SK-N-SH (cell line): Measurements from ENCODE around the gene BABAM2. TPM values are rescaled to one million over a fixed set of nuclear protein-coding genes. Genes with fewer than 3 reads are reported as not detected.

Source experiments
- CTCF ChIA-PET: fragments of 300-600, 350-600 bp; formaldehyde crosslinking; extraction: SDS; loops from one replicate; lab custom pipeline; 2021; lab: Yijun Ruan, JAX
- POLR2A ChIA-PET: fragments of 350-600 bp; sonication (Branson Sonifier 250); formaldehyde crosslinking; extraction: SDS; loops from one replicate; lab custom pipeline; 2020; ENCODE audit warnings: antibody characterized with exemption, inconsistent platforms; lab: Yijun Ruan, JAX
- DNase-seq: peaks from one replicate; pipeline ENCODE4 v3.0.0; 2012
- H2AFZ ChIP-seq: fragments of 200-600 bp; sonication (generic); 2 replicates; pipeline ENCODE4 v1.8.1; 2016; ENCODE audit warnings: antibody characterized with exemption, mild to moderate bottlenecking, low read depth
- H3F3A ChIP-seq: fragments of 200-600 bp; sonication (generic); replicated peaks from 2 replicates; pipeline ENCODE3; 2016; ENCODE audit warnings: antibody characterized with exemption, mild to moderate bottlenecking; ENCODE audit not compliant: insufficient read depth
- H3K27ac ChIP-seq, 2 experiments: fragments of 200-500 bp in 1 of 2; fragments of 200-600 bp in 1 of 2; sonication (Bioruptor generic) in 1 of 2; sonication (generic), shearing (Covaris generic) in 1 of 2; 2 replicates each; pipeline versions ENCODE4 v1.5.1 to v1.6.1; 2014 to 2016; ENCODE audit warnings: low read depth in 2 of 2, inconsistent platforms in 1 of 2, low read length in 1 of 2, mild to moderate bottlenecking in 1 of 2, mixed read lengths in 1 of 2
- H3K27me3 ChIP-seq: fragments of 200-600 bp; sonication (generic), shearing (Covaris generic); 2 replicates; pipeline ENCODE4 v1.6.1; 2016; ENCODE audit warnings: mixed run types; ENCODE audit not compliant: insufficient read depth
- H3K36me3 ChIP-seq, 2 experiments: fragments of 200-500 bp in 1 of 2; fragments of 200-600 bp in 1 of 2; sonication (Bioruptor generic) in 1 of 2; sonication (generic) in 1 of 2; replicated peaks in 1 of 2; 2 replicates each; pipeline versions ENCODE3 to v1.5.1; 2014 to 2016; ENCODE audit warnings: low read length in 1 of 2, mild to moderate bottlenecking in 1 of 2; ENCODE audit not compliant: insufficient read depth in 2 of 2, control insufficient read depth in 1 of 2
- H3K4me1 ChIP-seq, 2 experiments: fragments of 200-500 bp in 1 of 2; fragments of 200-600 bp in 1 of 2; sonication (Bioruptor generic) in 1 of 2; sonication (generic), shearing (Covaris generic) in 1 of 2; 2 replicates each; pipeline versions ENCODE4 v1.5.1 to v1.6.1; 2014 to 2016; ENCODE audit warnings: low read depth in 1 of 2, low read length in 1 of 2, mixed run types in 1 of 2; ENCODE audit not compliant: insufficient read depth in 2 of 2, control insufficient read depth in 1 of 2
- H3K4me2 ChIP-seq: fragments of 200-600 bp; sonication (generic), shearing (Covaris generic); 2 replicates; pipeline ENCODE4 v1.6.1; 2017; ENCODE audit warnings: mixed run types
- H3K4me3 ChIP-seq, 2 experiments: fragments of 200-500 bp in 1 of 2; fragments of 200-600 bp in 1 of 2; sonication (Bioruptor generic) in 1 of 2; sonication (generic), shearing (Covaris generic) in 1 of 2; 2 replicates each; pipeline versions ENCODE4 v1.5.1 to v1.8.1; 2014 to 2016; ENCODE audit warnings: low read depth in 2 of 2, inconsistent platforms in 1 of 2, low read length in 1 of 2, mild to moderate bottlenecking in 1 of 2, mixed read lengths in 1 of 2, moderate library complexity in 1 of 2
- H3K79me2 ChIP-seq: fragments of 200-600 bp; sonication (generic); 2 replicates; pipeline ENCODE4 v1.8.1; 2017; ENCODE audit warnings: mild to moderate bottlenecking; ENCODE audit not compliant: insufficient read depth
- H3K9ac ChIP-seq: fragments of 200-600 bp; sonication (generic); 2 replicates; pipeline ENCODE4 v1.6.1; 2017; ENCODE audit warnings: mixed run types
- H3K9me2 ChIP-seq: fragments of 200-600 bp; sonication (generic); 2 replicates; pipeline ENCODE4 v1.6.1; 2017; ENCODE audit warnings: mixed run types
- H3K9me3 ChIP-seq: fragments of 200-600 bp; sonication (generic); 2 replicates; pipeline ENCODE4 v1.6.1; 2017; ENCODE audit warnings: mixed run types, mild to moderate bottlenecking, moderate library complexity
- H4K20me1 ChIP-seq: fragments of 200-600 bp; sonication (generic); 2 replicates; pipeline ENCODE4 v1.6.1; 2017; ENCODE audit warnings: mild to moderate bottlenecking, mixed run types; ENCODE audit not compliant: insufficient read depth
- EP300 ChIP-seq, 2 experiments: IDR thresholded peaks; 2 replicates each; pipeline versions ENCODE4 v1.4.0 to v1.6.1; 2012; ENCODE audit warnings: borderline replicate concordance in 1 of 2, low read depth in 1 of 2, low read length in 1 of 2
- EZH2phosphoT487 ChIP-seq: fragments of 200-600 bp; sonication (generic); IDR thresholded peaks from 2 replicates; pipeline ENCODE4 v1.6.1; 2017; ENCODE audit warnings: low read depth, mixed run types, mild to moderate bottlenecking, antibody characterized with exemption, moderate library complexity, borderline replicate concordance
- FOSL2 ChIP-seq: IDR thresholded peaks from 2 replicates; pipeline ENCODE4 v1.4.0; 2012; ENCODE audit warnings: low read depth, mild to moderate bottlenecking, moderate library complexity, borderline replicate concordance
- FOXJ3 ChIP-seq: sonication (generic); formaldehyde crosslinking; IDR thresholded peaks from 2 replicates; pipeline ENCODE4 v1.5.1; 2020; ENCODE audit warnings: mild to moderate bottlenecking, missing genetic modification reagents
- GATA2 ChIP-seq: sonication (generic); formaldehyde crosslinking; IDR thresholded peaks from 2 replicates; pipeline ENCODE4 v1.5.0; 2020; ENCODE audit warnings: mild to moderate bottlenecking, missing genetic modification reagents
- JUND ChIP-seq: IDR thresholded peaks from 2 replicates; pipeline ENCODE4 v1.4.0; 2012
- MEF2A ChIP-seq: IDR thresholded peaks from 2 replicates; pipeline ENCODE4 v1.4.0; 2012; ENCODE audit warnings: low read depth, borderline replicate concordance
- MXI1 ChIP-seq: IDR thresholded peaks from 2 replicates; pipeline ENCODE4 v1.6.1; 2012; ENCODE audit warnings: mild to moderate bottlenecking, low read depth, low read length, improper control_type of control experiment
- RAD21 ChIP-seq: IDR thresholded peaks from 2 replicates; pipeline ENCODE4 v1.6.1; 2012; ENCODE audit warnings: mild to moderate bottlenecking, low read length
- RXRA ChIP-seq: IDR thresholded peaks from 2 replicates; pipeline ENCODE4 v1.4.0; 2012; ENCODE audit warnings: low read depth, mild to moderate bottlenecking, borderline replicate concordance
- TCF12 ChIP-seq: IDR thresholded peaks from 2 replicates; pipeline ENCODE4 v1.4.0; 2012
- WGBS: methylation state at CpG from one replicate; pipeline ENCODE4 v1.1.6; 2017; ENCODE audit warnings: low lambda C conversion rate; 5-methylcytosine and 5-hydroxymethylcytosine counted together
- polyA plus RNA-seq, 3 experiments: library from polyadenylated mRNA; depleted of rRNA; stranded (reverse); fragments of >200 nt; gene quantifications; 2 replicates each; pipeline ENCODE4 v1.2.3, GENCODE V29; 2012
- TF ChIP-seq, protein P1 (sequence below): IDR thresholded peaks from 2 replicates; pipeline ENCODE4 v1.6.1; 2012; ENCODE audit warnings: mild to moderate bottlenecking, low read depth, low read length, moderate library complexity
- TF ChIP-seq, protein P2 (sequence below): IDR thresholded peaks from 2 replicates; pipeline ENCODE4; 2012

The BABAM2 gene
- polyA plus RNA-seq, 1 of the 3 experiments (the other 2 are of a cell fraction), result 34.0 TPM

DNA sequence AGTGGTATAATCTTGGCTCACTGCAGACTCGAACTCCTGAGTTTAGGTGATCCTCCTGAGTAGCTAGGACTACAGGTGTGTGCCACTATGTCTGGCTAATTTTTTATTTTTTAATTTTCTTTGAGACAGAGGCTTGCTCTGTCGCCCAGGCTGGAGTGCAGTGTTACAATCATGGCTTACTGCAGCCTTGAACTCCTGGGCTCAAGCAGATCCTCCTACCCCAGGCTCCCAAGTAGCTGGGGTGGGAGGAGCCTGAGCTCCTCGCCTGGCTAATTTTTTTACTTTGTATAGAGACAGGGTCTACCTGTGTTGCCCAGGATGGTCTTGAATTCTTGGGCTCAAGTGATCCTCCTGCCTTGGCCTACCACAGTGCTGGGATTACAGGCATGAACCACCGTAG is 62.5 kb downstream of the BABAM2 start (continued):
- TF ChIP-seq, protein P1, sequence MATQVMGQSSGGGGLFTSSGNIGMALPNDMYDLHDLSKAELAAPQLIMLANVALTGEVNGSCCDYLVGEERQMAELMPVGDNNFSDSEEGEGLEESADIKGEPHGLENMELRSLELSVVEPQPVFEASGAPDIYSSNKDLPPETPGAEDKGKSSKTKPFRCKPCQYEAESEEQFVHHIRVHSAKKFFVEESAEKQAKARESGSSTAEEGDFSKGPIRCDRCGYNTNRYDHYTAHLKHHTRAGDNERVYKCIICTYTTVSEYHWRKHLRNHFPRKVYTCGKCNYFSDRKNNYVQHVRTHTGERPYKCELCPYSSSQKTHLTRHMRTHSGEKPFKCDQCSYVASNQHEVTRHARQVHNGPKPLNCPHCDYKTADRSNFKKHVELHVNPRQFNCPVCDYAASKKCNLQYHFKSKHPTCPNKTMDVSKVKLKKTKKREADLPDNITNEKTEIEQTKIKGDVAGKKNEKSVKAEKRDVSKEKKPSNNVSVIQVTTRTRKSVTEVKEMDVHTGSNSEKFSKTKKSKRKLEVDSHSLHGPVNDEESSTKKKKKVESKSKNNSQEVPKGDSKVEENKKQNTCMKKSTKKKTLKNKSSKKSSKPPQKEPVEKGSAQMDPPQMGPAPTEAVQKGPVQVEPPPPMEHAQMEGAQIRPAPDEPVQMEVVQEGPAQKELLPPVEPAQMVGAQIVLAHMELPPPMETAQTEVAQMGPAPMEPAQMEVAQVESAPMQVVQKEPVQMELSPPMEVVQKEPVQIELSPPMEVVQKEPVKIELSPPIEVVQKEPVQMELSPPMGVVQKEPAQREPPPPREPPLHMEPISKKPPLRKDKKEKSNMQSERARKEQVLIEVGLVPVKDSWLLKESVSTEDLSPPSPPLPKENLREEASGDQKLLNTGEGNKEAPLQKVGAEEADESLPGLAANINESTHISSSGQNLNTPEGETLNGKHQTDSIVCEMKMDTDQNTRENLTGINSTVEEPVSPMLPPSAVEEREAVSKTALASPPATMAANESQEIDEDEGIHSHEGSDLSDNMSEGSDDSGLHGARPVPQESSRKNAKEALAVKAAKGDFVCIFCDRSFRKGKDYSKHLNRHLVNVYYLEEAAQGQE, result no peak
- TF ChIP-seq RXRA, result no peak
- no peak for TF ChIP-seq MXI1
- TF ChIP-seq TCF12, result no peak

DNA sequence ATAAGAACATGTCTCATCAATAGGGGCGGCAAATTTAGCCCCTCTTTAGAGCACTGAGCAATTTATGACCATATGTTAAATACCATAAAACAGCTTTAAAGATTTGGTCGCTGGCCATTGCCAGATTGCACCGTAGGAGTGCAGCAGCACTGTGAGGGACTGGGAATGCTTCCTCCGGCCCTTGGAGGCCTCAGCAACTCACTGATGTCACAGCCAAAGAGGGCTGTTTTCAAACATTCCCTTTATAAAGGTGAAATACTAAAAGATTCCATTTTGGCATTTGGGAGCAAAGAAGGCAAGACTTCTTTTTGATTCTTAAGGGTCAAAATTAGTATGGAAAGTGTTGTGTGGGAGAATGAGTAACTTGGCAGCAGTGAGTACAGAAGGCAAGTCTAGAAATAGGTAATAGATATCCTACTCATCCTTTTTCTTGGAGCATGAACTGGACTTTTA is 63.7 kb downstream of the BABAM2 start:
- peak overlapping the region; percentile 39; the same call in 1 of the 2 replicates for H3K9ac ChIP-seq
- no peaks in the 10 kb centered on the region for H3K9me2 ChIP-seq
- peaks cover 38% of the 10 kb centered on the region for H3F3A ChIP-seq
- H3K4me2 ChIP-seq, result peak overlapping the region; percentile 60
- 0 out of 4 replicates have a peak overlapping the region, but pooled peaks of 1 of the 2 experiments have one; percentile 7 for H3K4me3 ChIP-seq
- H2AFZ ChIP-seq, result peak overlapping the region; percentile 44; the same call in 1 of the 2 replicates
- peak overlapping the region; percentile 82 for H3K27ac ChIP-seq
- WGBS, result 60% methylated on average over 4 of the region's 4 CpGs
- ChIA-PET CTCF (interaction anchor here (0.6 to 2.0 kb wide), 4 partner anchors 16 to 442 kb away, joined by 3 to 7 read pairs (median 3); no protein-coding TSS in a partner anchor), POLR2A (no interaction called here)
- no peak for DNase-seq
- peaks cover 11% of the 10 kb centered on the region for H3K79me2 ChIP-seq
- no peak for TF ChIP-seq RAD21
- TF ChIP-seq EZH2phosphoT487, result no peak
- TF ChIP-seq MEF2A, result no peak
- TF ChIP-seq FOXJ3 (CRISPR knock-in tag), result no peak
- TF ChIP-seq EP300 (IDR thresholded peaks at IDR 0.05; ENCODE audit: borderline replicate concordance in 1 of 2, low read depth in 1 of 2, low read length in 1 of 2), result no peak
- no peak for TF ChIP-seq JUND
- TF ChIP-seq FOSL2, result no peak
- TF ChIP-seq, protein P2, sequence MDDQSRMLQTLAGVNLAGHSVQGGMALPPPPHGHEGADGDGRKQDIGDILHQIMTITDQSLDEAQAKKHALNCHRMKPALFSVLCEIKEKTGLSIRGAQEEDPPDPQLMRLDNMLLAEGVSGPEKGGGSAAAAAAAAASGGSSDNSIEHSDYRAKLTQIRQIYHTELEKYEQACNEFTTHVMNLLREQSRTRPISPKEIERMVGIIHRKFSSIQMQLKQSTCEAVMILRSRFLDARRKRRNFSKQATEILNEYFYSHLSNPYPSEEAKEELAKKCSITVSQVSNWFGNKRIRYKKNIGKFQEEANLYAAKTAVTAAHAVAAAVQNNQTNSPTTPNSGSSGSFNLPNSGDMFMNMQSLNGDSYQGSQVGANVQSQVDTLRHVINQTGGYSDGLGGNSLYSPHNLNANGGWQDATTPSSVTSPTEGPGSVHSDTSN, result no peak
- TF ChIP-seq GATA2 (CRISPR knock-in tag), result no peak
- H3K9me3 ChIP-seq, result no peaks in the 10 kb centered on the region
- H3K36me3 ChIP-seq, result peaks cover 0 to 14% of the 10 kb centered on the region in 2 experiments
- H3K4me1 ChIP-seq, result peaks cover 12 to 40% of the 10 kb centered on the region in 2 experiments
- no peaks in the 10 kb centered on the region for H4K20me1 ChIP-seq
- no peaks in the 10 kb centered on the region for H3K27me3 ChIP-seq
